IMR-90 (cell line): ENCODE measurements around the gene DPEP1.

Experiments used
- CTCF ChIP-seq: conservative IDR thresholded peaks from 2 replicates; pipeline ENCODE4 v1.5.1; 2012; ENCODE audit warnings: mild to moderate bottlenecking, low read depth, low read length, improper control_type of control experiment
- SMC3 ChIP-seq: fragments of 150-350 bp; IDR thresholded peaks from 2 replicates; pipeline ENCODE4 v1.6.1; 2016; ENCODE audit warnings: low read depth, mild to moderate bottlenecking, antibody characterized with exemption, low read length, moderate library complexity

- TF ChIP-seq CTCF, result no peak
- no peak for TF ChIP-seq SMC3
Measured at GRCh38 chr16:89617036-89617435, 3.6 kb downstream of the DPEP1 start.
